AG10803 (cell line): ENCODE results near the gene ATRX.

Source experiments
- DNase-seq: peaks from one replicate; pipeline ENCODE4 v3.0.0; 2010; ENCODE audit warnings: low read depth
- H3K4me3 ChIP-seq: 2 replicates; pipeline ENCODE4 v1.5.1; 2011; ENCODE audit warnings: mild to moderate bottlenecking, low read length, control low read depth
- TF ChIP-seq, protein P1 (sequence below): conservative IDR thresholded peaks from 2 replicates; pipeline ENCODE4 v1.5.1; 2011; ENCODE audit warnings: mild to moderate bottlenecking, low read length, control low read depth, inconsistent platforms

The ATRX gene

DNA sequence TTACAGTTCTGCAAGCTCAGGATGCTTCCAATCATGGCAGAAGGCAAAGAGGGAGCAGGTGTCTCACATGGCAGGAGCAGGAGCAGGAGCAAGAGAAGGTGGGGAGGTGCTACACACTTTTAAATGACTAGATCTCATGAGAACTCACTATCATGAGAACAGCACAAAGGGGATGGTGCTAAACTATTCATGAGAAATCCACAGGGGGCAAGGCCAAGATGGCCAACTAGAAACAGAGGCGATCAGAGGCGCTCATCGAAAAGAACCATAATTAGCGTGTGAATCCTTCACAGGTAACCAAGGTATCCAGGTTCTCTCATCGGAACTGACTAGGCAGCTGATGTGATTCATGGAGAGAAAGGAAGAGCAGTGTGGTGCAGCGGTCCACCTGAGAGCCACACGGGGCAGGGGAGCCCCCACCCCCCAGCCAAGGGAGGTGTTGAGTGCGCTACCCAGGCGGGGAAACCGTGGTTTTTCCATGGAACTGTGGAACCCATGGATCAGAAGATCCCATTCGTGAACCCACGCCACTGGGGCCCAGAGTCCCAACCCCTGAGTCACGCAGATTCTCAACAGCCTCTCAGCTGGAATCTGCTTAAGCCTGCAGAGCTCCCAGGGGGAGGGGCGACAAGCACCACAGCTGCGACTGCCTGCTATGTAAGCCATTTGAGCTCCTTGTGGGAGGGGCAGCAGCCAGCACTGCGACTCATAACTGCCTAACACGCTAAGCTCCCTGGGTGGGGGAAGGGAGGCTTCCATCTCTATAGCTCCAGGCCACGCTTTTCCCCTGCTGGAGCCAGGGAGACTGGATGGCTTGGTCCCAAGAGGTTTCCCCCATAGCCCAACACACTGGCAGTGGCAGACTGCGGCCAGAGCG lies 292.1 kb downstream of the ATRX start:
- H3K4me3 ChIP-seq, result no peak overlapping the region
- TF ChIP-seq, protein P1, sequence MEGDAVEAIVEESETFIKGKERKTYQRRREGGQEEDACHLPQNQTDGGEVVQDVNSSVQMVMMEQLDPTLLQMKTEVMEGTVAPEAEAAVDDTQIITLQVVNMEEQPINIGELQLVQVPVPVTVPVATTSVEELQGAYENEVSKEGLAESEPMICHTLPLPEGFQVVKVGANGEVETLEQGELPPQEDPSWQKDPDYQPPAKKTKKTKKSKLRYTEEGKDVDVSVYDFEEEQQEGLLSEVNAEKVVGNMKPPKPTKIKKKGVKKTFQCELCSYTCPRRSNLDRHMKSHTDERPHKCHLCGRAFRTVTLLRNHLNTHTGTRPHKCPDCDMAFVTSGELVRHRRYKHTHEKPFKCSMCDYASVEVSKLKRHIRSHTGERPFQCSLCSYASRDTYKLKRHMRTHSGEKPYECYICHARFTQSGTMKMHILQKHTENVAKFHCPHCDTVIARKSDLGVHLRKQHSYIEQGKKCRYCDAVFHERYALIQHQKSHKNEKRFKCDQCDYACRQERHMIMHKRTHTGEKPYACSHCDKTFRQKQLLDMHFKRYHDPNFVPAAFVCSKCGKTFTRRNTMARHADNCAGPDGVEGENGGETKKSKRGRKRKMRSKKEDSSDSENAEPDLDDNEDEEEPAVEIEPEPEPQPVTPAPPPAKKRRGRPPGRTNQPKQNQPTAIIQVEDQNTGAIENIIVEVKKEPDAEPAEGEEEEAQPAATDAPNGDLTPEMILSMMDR, result no peak
- DNase-seq, result peak; percentile 69

- DNase-seq, result no peak
- H3K4me3 ChIP-seq, result no peak overlapping the region
These were observed 302.0 kb downstream of the ATRX start for GRCh38 chrX:77484045-77484444.

GRCh38 chrX:77455437-77455836 lies 330.6 kb downstream of the ATRX start:
- TF ChIP-seq, protein P1, result no peak
- no peak for DNase-seq
- H3K4me3 ChIP-seq, result no peak overlapping the region

More at GRCh38 chrX:77484045-77484444, 302.0 kb downstream of the ATRX start:
- TF ChIP-seq, protein P1, result no peak
